SU-DHL-6 (cell line): ENCODE data around the gene AGBL4.

Source experiments
- H2AFZ ChIP-seq: fragments of 200-600 bp; sonication (generic); 2 replicates; pipeline ENCODE4 v1.6.1; 2014; ENCODE audit warnings: low read depth, mild to moderate bottlenecking, moderate library complexity, mixed read lengths, antibody characterized with exemption, low read length; ENCODE audit not compliant: severe bottlenecking
- H3F3A ChIP-seq: fragments of 200-600 bp; shearing (Covaris generic); 2 replicates; pipeline ENCODE4 v1.6.0; 2016; ENCODE audit warnings: antibody characterized with exemption, mild to moderate bottlenecking; ENCODE audit not compliant: insufficient read depth
- H3K27ac ChIP-seq: fragments of 200-600 bp; sonication (generic); 2 replicates; pipeline ENCODE4 v1.5.1; 2016; ENCODE audit warnings: low read depth, mild to moderate bottlenecking, low read length, moderate library complexity, mixed read lengths
- H3K27me3 ChIP-seq: fragments of 200-600 bp; sonication (generic), shearing (Covaris generic); 2 replicates; pipeline ENCODE4 v1.6.0; 2014; ENCODE audit warnings: mild to moderate bottlenecking, low read length
- H3K36me3 ChIP-seq: fragments of 200-600 bp; sonication (generic); 2 replicates; pipeline ENCODE4 v1.6.1; 2014; ENCODE audit warnings: mild to moderate bottlenecking, low read length, mixed read lengths
- H3K4me2 ChIP-seq: fragments of 300-600, 200-600 bp; shearing (Covaris generic), sonication (generic); 2 replicates; pipeline ENCODE4 v1.6.0; 2014; ENCODE audit warnings: low read length, low read depth, mild to moderate bottlenecking; ENCODE audit not compliant: poor library complexity, severe bottlenecking
- H3K4me3 ChIP-seq: fragments of 200-600 bp; sonication (generic); 2 replicates; pipeline ENCODE4 v1.5.1; 2014; ENCODE audit warnings: antibody characterized with exemption, low read length, mild to moderate bottlenecking, mixed read lengths; ENCODE audit not compliant: insufficient read depth, poor library complexity, severe bottlenecking
- H3K79me2 ChIP-seq: fragments of 200-600 bp; sonication (generic); 2 replicates; pipeline ENCODE4 v1.6.1; 2014; ENCODE audit warnings: mild to moderate bottlenecking, low read length, moderate library complexity; ENCODE audit not compliant: insufficient read depth
- H3K9ac ChIP-seq: fragments of 200-600 bp; sonication (generic); 2 replicates; pipeline ENCODE4 v1.7.0; 2014; ENCODE audit warnings: mild to moderate bottlenecking, low read length
- H3K9me2 ChIP-seq: fragments of 200-600 bp; sonication (generic); replicated peaks from 2 replicates; pipeline ENCODE4 v1.6.1; 2014; ENCODE audit warnings: low read length; ENCODE audit not compliant: insufficient read depth
- H3K9me3 ChIP-seq: fragments of 200-600 bp; sonication (generic); 2 replicates; pipeline ENCODE4 v1.6.1; 2014; ENCODE audit warnings: low read length, mixed read lengths; ENCODE audit not compliant: insufficient read depth
- H4K20me1 ChIP-seq: fragments of 200-600 bp; sonication (generic); 2 replicates; pipeline ENCODE4 v1.6.1; 2014; ENCODE audit warnings: low read depth, mild to moderate bottlenecking, antibody characterized with exemption, low read length, moderate library complexity, mixed read lengths
- CTCF ChIP-seq: fragments of 200-600 bp; sonication (generic); IDR thresholded peaks from one replicate; pipeline ENCODE4 v1.5.1; 2017; ENCODE audit warnings: antibody characterized with exemption, mild to moderate bottlenecking, low read length, moderate library complexity; ENCODE audit not compliant: insufficient read depth, poor library complexity, severe bottlenecking
- EZH2phosphoT487 ChIP-seq: fragments of 200-600 bp; sonication (generic), shearing (Covaris generic); conservative IDR thresholded peaks from 2 replicates; pipeline ENCODE4 v1.6.1; 2018; ENCODE audit warnings: mild to moderate bottlenecking, antibody characterized with exemption, low read length, moderate library complexity, mixed read lengths

AGBL4 gene

GRCh38 chr1:48560116-48560515 is 1463.6 kb downstream of the AGBL4 start:
- no peaks in the 10 kb centered on the region for H3K79me2 ChIP-seq
- no peaks in the 10 kb centered on the region for H4K20me1 ChIP-seq
- TF ChIP-seq EZH2phosphoT487 (no peak), CTCF (no peak)
- H3F3A ChIP-seq, result no peaks in the 10 kb centered on the region
- H3K9ac ChIP-seq, result no peak overlapping the region
- no peaks in the 10 kb centered on the region for H3K27me3 ChIP-seq
- no peaks in the 10 kb centered on the region for H3K9me3 ChIP-seq
- no peaks in the 10 kb centered on the region for H3K36me3 ChIP-seq
- no peak overlapping the region for H3K4me2 ChIP-seq
- H3K27ac ChIP-seq, result no peak overlapping the region
- no peak overlapping the region for H3K4me3 ChIP-seq
- no peak overlapping the region for H2AFZ ChIP-seq
- H3K9me2 ChIP-seq, result no peaks in the 10 kb centered on the region

- Histone ChIP-seq H3K27ac (no peak overlapping the region), H3K9me2 (no peaks in the 10 kb centered on the region), H3F3A (no peaks in the 10 kb centered on the region), H4K20me1 (no peaks in the 10 kb centered on the region), H2AFZ (no peak overlapping the region), H3K9me3 (no peaks in the 10 kb centered on the region), H3K36me3 (no peaks in the 10 kb centered on the region), H3K79me2 (no peaks in the 10 kb centered on the region), H3K9ac (no peak overlapping the region), H3K4me2 (no peak overlapping the region), H3K4me3 (no peak overlapping the region), H3K27me3 (no peaks in the 10 kb centered on the region)
- TF ChIP-seq EZH2phosphoT487 (no peak), CTCF (no peak)
These were observed 1465.4 kb downstream of the AGBL4 start for GRCh38 chr1:48558366-48558765.

- TF ChIP-seq EZH2phosphoT487, result no peak
- no peak for TF ChIP-seq CTCF
- H3K4me3 ChIP-seq, result no peak overlapping the region
- H3K79me2 ChIP-seq, result no peaks in the 10 kb centered on the region
- H3K4me2 ChIP-seq, result no peak overlapping the region
- no peak overlapping the region for H2AFZ ChIP-seq
- H3K9me3 ChIP-seq, result no peaks in the 10 kb centered on the region
- H4K20me1 ChIP-seq, result no peaks in the 10 kb centered on the region
- no peaks in the 10 kb centered on the region for H3K9me2 ChIP-seq
- H3K9ac ChIP-seq, result no peak overlapping the region
- no peaks in the 10 kb centered on the region for H3K27me3 ChIP-seq
- no peak overlapping the region for H3K27ac ChIP-seq
- no peaks in the 10 kb centered on the region for H3F3A ChIP-seq
- H3K36me3 ChIP-seq, result no peaks in the 10 kb centered on the region
These were observed 1467.4 kb downstream of the AGBL4 start for GRCh38 chr1:48556186-48556850.
